Measurements from ENCODE around the gene HDGFL3.
"Not testable (repeated sequence)": the region's sequence is repeated elsewhere in the genome, so short reads cannot be mapped to it uniquely, and the experiment has no call there.

GRCh38 chr15:83085864-83086552, 121.6 kb downstream of the HDGFL3 start:
- not testable (repeated sequence) for TF ChIP-seq RCOR1 (IDR thresholded peaks at IDR 0.05; ENCODE audit: low read depth, low read length); EP300 (IDR thresholded peaks at IDR 0.05); POLR2A (IDR thresholded peaks at IDR 0.05; ENCODE audit: low read length); RNF2 (IDR thresholded peaks at IDR 0.05; ENCODE audit: borderline replicate concordance, low read depth); RAD21 (conservative IDR thresholded peaks at IDR 0.05 in 1 of 2, IDR thresholded peaks at IDR 0.05 in 1 of 2); PHF8 (IDR thresholded peaks at IDR 0.05; ENCODE audit: borderline replicate concordance, low read depth); CBX8 (IDR thresholded peaks at IDR 0.05); REST (IDR thresholded peaks at IDR 0.05); POLR2AphosphoS2 (conservative IDR thresholded peaks at IDR 0.05; ENCODE audit: low read length); FOSL2 (IDR thresholded peaks at IDR 0.05); FOSL2 (CRISPR knock-in tag; IDR thresholded peaks at IDR 0.05); SMC3 (IDR thresholded peaks at IDR 0.05); EHF (CRISPR knock-in tag; IDR thresholded peaks at IDR 0.05)
- TF ChIP-seq, protein P1, sequence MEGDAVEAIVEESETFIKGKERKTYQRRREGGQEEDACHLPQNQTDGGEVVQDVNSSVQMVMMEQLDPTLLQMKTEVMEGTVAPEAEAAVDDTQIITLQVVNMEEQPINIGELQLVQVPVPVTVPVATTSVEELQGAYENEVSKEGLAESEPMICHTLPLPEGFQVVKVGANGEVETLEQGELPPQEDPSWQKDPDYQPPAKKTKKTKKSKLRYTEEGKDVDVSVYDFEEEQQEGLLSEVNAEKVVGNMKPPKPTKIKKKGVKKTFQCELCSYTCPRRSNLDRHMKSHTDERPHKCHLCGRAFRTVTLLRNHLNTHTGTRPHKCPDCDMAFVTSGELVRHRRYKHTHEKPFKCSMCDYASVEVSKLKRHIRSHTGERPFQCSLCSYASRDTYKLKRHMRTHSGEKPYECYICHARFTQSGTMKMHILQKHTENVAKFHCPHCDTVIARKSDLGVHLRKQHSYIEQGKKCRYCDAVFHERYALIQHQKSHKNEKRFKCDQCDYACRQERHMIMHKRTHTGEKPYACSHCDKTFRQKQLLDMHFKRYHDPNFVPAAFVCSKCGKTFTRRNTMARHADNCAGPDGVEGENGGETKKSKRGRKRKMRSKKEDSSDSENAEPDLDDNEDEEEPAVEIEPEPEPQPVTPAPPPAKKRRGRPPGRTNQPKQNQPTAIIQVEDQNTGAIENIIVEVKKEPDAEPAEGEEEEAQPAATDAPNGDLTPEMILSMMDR (IDR thresholded peaks at IDR 0.05) = not testable (repeated sequence)
